HG02943 (cell line): Measurements from ENCODE around the gene TNIP3.

Experiments used
- ATAC-seq: cut with Tn5 transposase; IDR thresholded peaks from one replicate; pipeline ENCODE4 v1.9.1; 2021; ENCODE audit warnings: mild to moderate bottlenecking, low read depth, moderate library complexity; ENCODE audit not compliant: unreplicated experiment

The TNIP3 gene

DNA sequence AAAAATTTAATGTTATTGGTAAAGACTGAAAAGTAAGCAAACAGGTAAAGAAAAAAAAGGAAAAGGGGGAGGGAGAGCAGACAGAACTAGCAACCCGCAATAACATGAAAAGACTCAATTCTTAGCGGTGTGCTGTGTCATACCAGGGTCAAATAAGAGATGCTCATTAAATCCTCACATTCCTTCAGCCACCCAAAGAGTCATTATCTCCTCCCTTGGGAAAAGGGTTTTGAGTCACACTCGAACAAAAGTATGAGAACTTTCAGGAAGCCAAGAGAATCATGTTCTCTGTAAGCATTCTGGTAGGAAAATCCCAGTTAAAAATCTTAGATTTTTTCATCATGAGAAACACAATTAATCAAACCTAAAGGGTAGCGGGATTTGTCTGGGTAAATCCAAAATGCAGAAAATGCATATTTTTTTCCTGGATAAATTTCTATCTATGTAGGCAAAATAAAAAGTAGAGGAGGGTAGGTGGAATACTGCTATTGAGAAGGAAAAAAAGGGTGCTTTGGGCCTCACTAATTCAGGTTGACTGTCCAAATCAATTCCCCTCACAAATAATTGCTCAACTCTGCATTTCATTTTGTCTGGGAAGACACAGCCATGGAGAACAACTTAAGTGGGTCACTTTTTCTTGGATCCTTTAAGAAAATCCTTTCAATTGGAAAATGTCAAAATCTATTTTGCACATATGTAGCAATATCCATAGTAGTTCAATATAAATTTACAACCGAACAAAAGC lies 23.2 kb downstream of the TNIP3 start:
- ATAC-seq, result no peak

DNA sequence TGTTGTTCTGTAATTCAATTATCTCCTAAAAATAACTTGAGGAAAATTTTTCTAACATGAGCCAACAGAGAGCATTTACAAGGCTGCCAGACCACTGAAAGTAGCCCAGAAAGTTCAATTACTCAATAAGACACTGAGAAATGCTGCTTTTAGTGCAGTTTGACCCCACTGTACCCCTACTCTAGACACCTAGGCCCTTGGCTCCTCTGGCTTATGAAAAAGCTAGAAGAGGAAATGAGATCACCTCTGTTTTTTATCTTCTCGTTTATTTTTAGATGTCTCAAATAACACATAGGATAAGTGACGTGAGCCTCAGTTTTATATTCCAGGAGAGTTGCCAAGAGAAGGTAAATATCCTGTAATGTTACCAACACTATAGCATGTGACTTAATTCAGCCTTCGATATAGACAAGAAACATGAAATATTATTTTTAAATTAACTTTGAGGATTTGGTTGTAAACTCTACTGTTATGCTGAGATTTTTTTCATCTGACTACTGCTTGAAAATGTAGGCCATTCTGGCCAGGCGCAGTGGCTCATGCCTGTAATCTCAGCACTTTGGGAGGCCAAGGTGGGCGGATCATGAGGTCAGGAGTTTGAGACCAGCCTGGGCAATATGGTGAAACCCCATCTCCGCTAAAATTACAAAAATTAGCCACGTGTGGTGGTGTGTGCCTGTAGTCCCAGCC lies 24.4 kb downstream of the TNIP3 start:
- ATAC-seq, result no peak

DNA sequence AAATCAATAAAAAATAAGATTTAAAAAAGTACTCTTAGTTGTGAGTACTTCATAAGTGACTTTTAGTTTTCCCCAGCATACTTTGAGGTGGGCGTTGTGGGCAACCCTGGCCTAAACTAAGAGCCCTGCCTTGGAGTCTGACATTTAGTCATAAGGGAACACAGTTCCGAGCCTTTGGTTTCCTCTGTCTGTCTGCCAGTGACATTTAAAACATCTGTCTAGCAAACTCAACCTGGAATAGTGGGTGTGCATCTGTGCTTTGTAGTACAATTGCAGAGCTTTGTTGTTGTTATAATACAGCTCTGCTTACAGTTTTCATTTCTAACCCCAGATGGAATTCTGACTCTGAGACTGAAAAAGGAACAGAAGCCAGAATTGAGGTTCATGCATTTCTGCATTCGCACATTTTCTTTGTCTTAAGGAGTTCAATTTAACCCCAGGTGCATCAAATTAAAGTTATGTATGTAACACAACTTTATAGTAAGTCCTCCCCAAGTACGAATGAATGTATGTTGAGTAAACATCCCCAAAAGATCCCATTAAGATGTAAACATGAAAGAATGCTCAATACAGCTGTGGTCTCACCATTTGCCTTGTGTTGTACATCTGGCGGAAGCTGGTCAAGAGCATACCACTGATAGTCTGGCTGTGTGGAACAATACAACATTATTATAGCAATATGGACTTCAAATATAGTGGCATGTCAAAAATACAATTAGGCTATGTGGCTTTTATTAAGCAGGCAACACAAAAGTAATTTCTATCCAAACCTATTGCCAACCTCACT lies 25.9 kb downstream of the TNIP3 start:
- ATAC-seq, result no peak

DNA sequence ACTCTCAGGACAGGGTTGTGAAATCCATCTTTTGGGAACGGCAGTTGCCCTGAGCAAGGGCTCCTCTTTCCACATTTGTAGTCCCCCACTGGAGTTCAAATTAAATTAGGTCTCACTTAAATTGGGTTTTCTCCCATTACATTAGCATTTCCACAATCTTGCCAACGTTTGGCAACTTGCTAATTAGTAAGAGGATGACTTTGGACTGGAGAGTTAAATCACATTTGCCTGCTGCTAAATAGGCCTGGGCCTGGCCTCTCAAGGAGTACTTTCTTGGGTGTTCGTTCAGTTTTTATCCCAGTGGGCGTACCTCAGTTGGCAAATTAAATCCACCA lies 33.8 kb downstream of the TNIP3 start:
- ATAC-seq, result no peak

DNA sequence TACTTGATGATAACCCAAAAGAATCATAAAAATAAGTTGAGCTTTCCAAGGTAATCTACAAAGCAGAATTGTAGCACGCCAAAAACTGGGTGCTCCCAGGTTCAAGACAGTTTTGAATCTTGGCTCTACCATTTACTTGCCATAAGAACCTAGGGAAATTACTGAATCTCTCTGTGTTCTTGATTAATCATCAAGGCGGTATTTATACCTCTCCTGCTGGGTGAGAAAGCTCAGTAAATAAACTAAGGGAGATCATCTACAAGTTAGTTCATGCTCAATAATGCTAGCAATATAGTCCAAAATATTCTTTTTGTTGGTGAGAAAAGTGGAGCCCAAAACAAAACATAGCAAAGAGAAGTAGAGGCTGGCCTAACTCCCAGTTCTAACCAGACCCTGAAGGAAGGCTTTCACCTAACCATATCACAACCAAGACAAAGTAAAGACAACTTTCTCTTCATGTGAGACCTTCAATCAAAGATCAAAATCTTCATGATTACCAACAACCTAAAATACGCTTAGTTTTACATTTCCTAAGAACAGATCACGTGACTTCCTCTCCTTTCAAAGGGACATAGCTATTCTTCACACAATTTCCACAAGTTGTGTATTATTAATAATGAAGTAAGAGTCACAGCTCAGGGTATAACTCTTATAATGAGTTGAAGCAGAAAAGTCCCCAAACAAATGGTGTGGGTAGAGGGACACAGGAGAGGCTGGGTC lies 34.4 kb downstream of the TNIP3 start:
- no peak for ATAC-seq

DNA sequence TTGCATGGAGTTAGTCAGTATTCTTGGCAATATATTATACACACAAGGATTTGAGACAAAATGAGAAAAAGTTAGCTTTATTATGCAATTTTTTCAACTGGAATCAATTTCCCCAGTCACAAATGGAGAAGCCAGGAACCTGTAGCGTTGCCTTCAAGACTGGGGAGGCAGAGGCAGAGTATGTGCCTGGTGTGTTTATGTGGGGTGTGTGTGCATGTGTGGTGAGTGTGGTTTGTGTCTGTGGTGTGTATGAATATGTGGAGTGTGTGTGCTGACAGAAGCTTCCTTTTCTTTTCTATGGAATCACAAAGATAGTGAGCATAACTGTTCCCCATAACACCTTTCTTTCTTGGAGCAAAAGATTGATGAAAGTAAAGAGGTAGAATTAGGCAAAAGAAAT lies 37.0 kb downstream of the TNIP3 start:
- ATAC-seq, result no peak

DNA sequence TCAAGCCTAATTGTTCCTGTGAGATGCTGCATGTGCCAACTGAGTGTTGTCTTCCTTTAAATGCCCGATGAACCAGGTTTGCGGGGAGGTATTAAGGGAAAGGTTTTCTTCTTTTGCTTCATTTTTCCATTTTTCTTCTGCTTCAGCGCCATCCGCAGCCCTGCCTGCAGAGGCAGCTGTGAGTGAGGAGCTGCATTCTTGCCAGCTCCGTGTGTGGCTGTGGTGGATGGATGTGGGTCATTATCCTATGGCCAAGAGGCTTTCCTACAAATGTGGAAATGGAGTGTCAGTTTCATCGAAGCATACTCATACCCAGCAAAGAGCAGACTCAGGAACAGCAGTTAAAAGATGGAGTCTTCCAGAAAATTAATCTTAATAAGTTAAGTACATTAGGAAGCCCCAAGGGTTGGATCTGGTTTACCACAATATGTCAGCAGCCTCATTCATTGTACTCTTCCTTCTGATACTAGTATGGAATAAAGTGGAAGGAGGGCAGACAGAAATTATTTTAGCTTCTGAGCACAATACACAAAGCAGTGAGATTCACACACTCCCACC lies 37.6 kb downstream of the TNIP3 start:
- ATAC-seq, result no peak

DNA sequence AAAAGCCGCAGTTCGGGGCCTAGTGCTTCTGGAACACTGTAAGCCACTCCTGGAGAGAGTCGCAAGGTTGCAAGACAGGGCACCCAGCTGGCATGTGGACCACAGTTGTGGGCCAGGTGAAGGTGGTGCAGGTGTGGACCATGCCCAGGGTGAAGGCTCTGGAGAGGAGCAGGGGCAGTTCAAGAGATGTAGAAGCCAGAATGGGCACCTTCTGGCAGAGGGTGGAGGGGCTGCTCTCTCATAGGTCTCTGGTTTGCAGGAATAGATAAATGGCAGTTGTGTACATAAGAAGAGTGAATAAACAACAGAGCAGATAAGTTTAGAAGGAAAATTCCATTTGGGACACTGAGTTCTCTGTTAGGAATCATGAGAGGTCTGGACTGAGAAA lies 38.6 kb downstream of the TNIP3 start:
- ATAC-seq, result no peak

DNA sequence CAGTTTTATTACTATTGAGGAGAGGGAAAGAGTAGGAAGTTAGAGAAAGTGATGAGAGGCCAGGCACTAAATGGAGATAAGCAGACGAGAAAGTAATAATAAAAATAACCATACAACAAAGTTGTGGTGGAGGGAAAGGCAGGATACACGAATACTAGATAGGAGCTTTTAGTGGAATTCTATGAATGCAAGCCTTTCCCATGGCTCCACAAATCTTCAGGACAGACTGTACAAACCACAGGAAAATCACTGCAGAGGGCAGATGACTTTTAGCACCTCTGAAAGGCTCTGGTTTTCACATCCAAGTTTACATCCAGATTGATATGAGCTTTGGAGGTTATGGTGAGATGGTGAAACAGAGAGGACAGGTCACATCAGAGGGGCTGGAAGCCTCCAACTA lies 41.5 kb downstream of the TNIP3 start:
- ATAC-seq, result no peak

DNA sequence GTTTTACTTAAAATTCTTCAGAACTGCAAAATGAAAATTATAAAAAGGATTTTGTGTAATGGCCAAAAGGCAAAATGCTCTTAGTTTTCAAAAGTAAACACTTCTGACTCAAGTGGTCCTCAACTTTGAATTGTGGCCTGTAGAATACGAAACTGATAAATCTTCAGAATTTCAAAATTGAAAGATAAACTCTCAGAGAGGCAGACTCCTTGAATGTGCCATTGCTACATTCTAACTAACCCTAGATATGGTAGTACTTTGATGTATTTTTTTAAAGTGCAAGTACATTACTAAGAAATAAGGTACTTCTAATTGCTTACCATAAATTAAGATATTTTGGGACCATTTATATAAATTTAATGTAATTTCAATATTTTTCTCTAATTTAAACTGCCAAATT lies 44.4 kb downstream of the TNIP3 start:
- no peak for ATAC-seq

DNA sequence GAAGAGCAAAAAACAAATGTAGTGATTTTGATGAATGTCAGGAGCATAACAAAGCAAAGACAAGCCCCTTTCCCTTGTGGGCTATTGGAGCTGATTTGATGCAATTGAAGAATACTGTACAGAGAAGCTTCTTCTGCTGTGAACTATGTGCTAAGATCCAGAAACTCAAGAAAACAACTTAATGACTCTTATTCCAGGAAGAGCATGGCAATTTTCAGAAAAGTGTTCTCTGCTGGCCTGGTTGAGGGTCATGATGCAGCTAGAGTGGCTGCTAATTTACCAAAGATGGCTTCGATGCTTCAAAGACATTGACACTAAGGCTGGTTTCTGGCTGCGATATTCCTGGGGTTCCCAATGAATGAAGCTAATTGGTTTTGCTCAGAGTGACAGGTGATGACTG lies 45.8 kb downstream of the TNIP3 start:
- no peak for ATAC-seq

DNA sequence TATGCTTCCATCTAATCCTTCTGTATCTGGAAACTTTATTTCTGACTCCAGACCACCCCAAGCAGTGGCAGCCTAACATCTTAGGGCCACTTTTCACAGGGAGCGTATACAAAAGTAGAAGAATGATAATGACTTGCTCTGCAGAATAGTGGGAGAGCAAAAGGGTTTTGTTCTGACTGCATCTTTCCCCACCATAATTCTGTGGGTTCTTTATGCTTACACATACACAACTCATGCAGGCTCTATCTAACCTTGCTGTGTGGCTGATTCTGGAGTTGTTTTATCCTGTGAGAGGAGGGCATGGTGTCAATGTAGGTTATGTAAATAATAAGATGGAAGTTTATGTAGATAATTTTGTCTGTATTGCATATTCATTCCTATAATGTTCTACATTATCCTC lies 49.4 kb downstream of the TNIP3 start:
- no peak for ATAC-seq

DNA sequence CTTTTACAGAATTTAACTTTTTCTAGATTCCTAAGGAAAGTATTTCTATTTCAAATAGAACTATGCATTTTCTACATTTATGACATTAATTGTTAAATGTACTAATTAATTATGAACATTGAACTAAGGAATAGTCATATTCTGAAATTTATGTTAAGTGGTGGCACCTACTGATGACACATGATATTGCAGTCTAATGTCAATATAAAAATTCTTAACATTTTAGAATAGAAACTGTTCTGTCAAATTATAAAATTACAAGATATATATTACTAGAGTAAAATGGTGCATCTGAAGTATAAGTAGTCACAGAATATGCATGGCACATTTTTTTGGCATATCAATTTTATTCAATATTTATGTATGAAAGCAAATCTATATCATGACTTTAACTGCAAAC lies 51.6 kb downstream of the TNIP3 start:
- no peak for ATAC-seq

DNA sequence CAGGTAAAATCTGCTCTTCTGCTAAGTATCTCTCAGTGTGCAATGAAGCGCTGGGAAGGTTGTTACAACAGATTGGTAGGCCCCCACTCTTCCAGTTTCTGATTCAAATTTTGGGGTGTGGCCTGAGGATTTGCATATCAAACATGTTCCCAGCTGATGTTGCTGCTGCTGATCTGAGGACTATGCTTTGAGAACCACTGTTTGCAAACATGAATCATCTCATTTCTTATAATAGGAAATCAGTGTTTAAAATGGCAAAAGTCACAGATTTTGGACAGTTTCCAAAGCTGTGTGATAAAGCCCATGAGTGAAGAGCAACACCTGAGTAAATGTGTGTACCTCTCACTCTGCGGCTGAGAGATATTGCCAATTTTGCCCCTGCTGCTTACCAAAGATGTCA lies 55.6 kb downstream of the TNIP3 start:
- no peak for ATAC-seq

DNA sequence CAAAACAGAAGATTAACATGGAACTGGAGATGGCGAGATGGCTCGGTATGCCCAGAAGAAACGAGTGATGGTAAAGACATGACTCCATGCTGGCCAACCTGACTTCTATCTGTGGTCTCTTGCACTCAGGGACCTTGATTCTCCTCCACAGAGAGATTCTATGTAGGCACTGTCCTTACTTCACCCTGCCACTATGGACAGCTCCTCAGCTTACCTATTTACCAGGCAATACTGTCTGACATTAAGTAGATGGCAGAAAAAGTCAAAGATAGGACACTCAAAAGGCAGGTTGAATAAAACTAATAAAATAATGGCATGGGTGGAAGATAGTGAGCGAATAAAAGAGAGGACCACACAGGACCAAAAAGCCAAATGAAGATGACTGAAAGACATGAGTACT lies 56.6 kb downstream of the TNIP3 start:
- no peak for ATAC-seq

DNA sequence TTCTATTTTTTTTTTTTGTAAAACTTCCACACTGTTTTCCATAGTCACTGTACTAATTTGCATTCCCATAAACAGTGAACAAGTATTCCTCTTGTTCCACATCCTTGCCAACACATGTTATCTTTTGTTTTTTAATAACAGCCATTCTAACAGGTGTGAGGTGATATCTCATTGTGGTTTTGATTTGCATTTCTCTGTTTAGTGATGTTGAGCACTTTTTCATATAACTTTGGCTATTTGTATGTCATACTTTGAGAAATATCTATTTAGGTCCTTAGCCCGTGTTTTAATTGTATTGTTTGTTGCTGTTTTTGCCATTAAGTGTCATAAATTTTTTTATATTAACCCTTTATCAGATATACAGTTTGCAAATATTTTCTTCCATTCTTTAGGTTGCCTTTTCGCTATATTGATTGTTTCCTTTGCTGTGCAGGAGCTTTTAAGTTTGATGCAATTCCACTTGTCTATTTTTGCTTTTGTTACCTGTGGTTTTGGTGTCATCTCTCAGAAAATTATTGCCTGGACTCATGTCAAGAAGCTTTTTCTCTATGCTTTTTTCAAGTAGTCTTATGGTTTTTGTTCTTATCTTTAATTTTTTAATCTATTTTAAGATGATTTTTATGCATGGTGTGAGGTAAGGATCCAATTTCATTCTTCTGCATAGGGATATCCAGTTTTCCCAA lies 63.9 kb downstream of the TNIP3 start:
- ATAC-seq, result no peak

DNA sequence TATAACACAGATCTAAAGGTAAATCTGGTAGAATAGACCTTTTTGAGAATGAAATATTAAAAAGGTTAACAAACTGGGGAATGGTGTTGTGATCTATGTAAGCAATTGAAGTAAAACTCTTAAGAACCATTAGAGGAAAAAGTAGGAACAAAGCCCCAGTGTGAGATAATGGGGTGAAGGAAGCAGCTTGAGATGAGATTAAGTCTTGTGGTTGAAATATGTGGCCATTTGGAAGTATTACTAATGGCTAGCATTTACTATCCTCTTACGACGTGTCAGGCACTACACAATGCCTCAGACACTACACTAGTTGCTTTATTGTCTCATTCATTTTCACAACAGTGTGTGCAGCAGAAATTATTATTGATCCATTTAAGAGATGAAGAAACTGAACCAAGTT lies 65.9 kb downstream of the TNIP3 start:
- ATAC-seq, result no peak

DNA sequence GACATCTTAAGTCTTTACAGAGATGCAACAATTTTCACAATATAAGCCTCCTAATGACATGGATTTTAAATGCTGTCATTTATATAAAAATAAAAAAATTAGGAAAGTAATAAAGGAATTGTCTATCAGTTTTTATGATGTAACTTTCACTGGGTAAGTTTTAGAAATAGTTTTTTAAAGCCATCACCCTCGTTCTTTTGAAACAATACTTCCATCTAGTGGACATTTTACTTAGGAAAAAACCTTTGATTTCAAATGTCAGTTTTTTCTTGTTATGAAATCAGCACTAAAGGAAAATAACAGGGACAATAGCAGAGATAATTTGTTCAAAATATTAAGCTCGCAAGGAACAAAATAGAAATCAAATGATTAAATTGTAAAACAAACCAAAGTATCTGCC lies 67.5 kb downstream of the TNIP3 start:
- ATAC-seq, result no peak

DNA sequence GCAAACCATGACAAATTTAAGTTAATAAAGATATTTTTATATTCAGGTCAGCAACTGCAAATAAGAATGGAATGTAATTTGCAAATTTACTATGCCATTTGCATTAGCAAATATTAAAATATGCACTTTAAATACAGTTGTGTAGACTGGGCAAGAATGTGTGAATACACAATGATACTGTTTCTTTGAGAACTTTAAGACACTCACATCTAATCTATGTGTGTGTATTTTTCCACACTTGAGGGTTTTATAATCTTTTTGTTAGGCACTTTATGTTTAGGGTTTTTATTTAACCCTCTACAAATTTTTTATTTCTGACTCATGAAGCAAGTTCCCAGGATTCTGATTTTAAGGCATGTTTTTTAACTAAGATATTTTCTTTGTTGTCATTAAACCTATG lies 67.9 kb downstream of the TNIP3 start:
- ATAC-seq, result no peak

DNA sequence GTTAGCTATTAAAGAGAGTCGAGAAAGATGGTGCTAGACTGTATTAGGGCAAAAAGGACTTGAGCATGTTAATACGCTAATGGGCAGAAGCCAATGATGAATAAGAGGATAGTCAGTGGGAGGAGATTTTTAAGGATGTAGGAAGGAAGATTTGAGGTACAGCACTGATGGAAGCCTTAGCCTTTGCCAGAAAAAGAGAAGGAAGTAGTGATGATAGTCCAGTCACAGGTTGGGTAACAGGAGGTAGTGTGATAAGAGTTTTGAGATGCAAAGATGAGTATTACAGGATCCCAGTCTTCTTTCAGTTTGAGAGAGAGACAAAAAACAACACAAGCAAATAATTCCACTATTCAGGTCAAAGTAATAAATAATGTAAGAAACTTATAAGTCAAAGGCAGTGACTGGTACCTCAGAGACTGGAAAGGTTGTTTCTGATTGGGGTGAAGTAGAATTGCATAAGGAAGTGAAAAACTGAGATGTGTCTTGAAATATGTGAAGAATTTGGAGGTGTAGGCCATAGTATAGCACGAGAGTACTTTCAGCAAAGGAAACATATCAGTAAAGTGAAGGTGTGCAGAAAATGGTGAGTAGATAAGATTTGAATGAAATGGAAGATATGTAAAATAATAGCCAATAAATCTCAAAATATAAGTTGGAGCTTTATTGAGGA lies 69.7 kb downstream of the TNIP3 start:
- ATAC-seq, result no peak
